Ecto neural progenitor cell (in vitro differentiated cells): Measurements from ENCODE around the gene BICD2.
"Not testable (repeated sequence)": the region's sequence is repeated elsewhere in the genome, so short reads cannot be mapped to it uniquely, and the experiment has no call there.

Experiments used
- DNase-seq: peaks from one replicate; pipeline ENCODE4 v3.0.0-alpha.2; 2018; ENCODE audit warnings: low spot score

The BICD2 gene

GRCh38 chr9:92770360-92770995 is 5.8 kb upstream of the BICD2 start:
- DNase-seq, result no peak

- no peak for DNase-seq
Measured at GRCh38 chr9:92769990-92770359, 5.3 kb upstream of the BICD2 start.

GRCh38 chr9:92769286-92769685 is 4.7 kb upstream of the BICD2 start:
- DNase-seq, result no peak

- DNase-seq, result not testable (repeated sequence)
Measured at GRCh38 chr9:92768816-92769215, 4.2 kb upstream of the BICD2 start.

- no peak for DNase-seq
Measured at GRCh38 chr9:92767066-92768054, 2.7 kb upstream of the BICD2 start.

GRCh38 chr9:92764988-92765936 is 629 bp upstream of the BICD2 start:
- peak; percentile 99 for DNase-seq

- peak; percentile 75 for DNase-seq
Measured at GRCh38 chr9:92763721-92764380, 782 bp downstream of the BICD2 start.

- DNase-seq, result no peak
Measured at GRCh38 chr9:92762781-92763708, 1.6 kb downstream of the BICD2 start.

- DNase-seq, result no peak
Measured at GRCh38 chr9:92762196-92762595, 2.4 kb downstream of the BICD2 start.

- no peak for DNase-seq
Measured at GRCh38 chr9:92761686-92762085, 2.9 kb downstream of the BICD2 start.

GRCh38 chr9:92760494-92760893 is 4.1 kb downstream of the BICD2 start:
- no peak for DNase-seq

- DNase-seq, result no peak
Measured at GRCh38 chr9:92760070-92760469, 4.6 kb downstream of the BICD2 start.

- no peak for DNase-seq
Measured at GRCh38 chr9:92759446-92759845, 5.2 kb downstream of the BICD2 start.

- DNase-seq, result no peak
Measured at GRCh38 chr9:92756792-92757191, 7.8 kb downstream of the BICD2 start.

GRCh38 chr9:92754091-92754745 is 10.4 kb downstream of the BICD2 start:
- no peak for DNase-seq

- DNase-seq, result no peak
Measured at GRCh38 chr9:92752812-92753404, 11.7 kb downstream of the BICD2 start.

GRCh38 chr9:92749934-92750315 is 14.7 kb downstream of the BICD2 start:
- DNase-seq, result no peak

GRCh38 chr9:92749071-92749933 is 15.3 kb downstream of the BICD2 start:
- DNase-seq, result no peak

GRCh38 chr9:92748233-92748497 is 16.5 kb downstream of the BICD2 start:
- DNase-seq, result no peak
